ENCODE data around the gene A1BG. TPM values are rescaled to one million over a fixed set of nuclear protein-coding genes. Genes with fewer than 3 reads are reported as not detected.

The A1BG gene
- total and polyA plus RNA-seq, 4 donors, result 521 to 2,157 (median 1,029) TPM

DNA sequence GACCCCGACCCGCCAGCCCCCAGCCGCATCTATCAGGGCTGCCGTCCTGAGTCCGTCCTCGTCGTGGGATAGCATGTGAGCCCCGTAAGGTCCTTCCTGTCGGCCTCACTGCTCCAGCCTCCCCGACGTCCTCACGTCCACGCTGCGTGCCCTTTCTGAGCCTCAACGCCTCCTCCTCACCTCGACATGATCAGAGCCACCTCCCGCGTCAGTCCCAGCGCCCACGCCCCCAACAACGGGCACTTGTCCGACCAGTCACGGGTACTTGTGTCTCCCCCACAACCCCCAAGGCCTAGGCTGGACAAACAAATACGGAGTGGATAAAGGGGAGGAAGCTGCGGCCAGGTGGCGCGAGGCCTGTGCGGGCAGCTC lies 8.6 kb upstream of the A1BG start:
- peak overlapping the region; percentile 66 to 86 for H3K9ac ChIP-seq (ENCODE audit: low read depth in 1 of 2, low read length in 2 of 2)
- TF ChIP-seq EGR1 (IDR thresholded peaks at IDR 0.05; ENCODE audit: low read depth in 2 of 2) (no peak), NR2F2 (IDR thresholded peaks at IDR 0.05) (no peak), FOXA2 (IDR thresholded peaks at IDR 0.05) (no peak), FOXA1 (IDR thresholded peaks at IDR 0.05) (no peak), RAD21 (IDR thresholded peaks at IDR 0.05) (no peak), TAF1 (conservative IDR thresholded peaks at IDR 0.05) (no peak), JUND (IDR thresholded peaks at IDR 0.05) (no peak)
- TF ChIP-seq, protein P1, sequence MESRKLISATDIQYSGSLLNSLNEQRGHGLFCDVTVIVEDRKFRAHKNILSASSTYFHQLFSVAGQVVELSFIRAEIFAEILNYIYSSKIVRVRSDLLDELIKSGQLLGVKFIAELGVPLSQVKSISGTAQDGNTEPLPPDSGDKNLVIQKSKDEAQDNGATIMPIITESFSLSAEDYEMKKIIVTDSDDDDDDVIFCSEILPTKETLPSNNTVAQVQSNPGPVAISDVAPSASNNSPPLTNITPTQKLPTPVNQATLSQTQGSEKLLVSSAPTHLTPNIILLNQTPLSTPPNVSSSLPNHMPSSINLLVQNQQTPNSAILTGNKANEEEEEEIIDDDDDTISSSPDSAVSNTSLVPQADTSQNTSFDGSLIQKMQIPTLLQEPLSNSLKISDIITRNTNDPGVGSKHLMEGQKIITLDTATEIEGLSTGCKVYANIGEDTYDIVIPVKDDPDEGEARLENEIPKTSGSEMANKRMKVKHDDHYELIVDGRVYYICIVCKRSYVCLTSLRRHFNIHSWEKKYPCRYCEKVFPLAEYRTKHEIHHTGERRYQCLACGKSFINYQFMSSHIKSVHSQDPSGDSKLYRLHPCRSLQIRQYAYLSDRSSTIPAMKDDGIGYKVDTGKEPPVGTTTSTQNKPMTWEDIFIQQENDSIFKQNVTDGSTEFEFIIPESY (IDR thresholded peaks at IDR 0.05), result no peak
- TF ChIP-seq, protein P2, sequence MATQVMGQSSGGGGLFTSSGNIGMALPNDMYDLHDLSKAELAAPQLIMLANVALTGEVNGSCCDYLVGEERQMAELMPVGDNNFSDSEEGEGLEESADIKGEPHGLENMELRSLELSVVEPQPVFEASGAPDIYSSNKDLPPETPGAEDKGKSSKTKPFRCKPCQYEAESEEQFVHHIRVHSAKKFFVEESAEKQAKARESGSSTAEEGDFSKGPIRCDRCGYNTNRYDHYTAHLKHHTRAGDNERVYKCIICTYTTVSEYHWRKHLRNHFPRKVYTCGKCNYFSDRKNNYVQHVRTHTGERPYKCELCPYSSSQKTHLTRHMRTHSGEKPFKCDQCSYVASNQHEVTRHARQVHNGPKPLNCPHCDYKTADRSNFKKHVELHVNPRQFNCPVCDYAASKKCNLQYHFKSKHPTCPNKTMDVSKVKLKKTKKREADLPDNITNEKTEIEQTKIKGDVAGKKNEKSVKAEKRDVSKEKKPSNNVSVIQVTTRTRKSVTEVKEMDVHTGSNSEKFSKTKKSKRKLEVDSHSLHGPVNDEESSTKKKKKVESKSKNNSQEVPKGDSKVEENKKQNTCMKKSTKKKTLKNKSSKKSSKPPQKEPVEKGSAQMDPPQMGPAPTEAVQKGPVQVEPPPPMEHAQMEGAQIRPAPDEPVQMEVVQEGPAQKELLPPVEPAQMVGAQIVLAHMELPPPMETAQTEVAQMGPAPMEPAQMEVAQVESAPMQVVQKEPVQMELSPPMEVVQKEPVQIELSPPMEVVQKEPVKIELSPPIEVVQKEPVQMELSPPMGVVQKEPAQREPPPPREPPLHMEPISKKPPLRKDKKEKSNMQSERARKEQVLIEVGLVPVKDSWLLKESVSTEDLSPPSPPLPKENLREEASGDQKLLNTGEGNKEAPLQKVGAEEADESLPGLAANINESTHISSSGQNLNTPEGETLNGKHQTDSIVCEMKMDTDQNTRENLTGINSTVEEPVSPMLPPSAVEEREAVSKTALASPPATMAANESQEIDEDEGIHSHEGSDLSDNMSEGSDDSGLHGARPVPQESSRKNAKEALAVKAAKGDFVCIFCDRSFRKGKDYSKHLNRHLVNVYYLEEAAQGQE (IDR thresholded peaks at IDR 0.05), result no peak
- H3K36me3 ChIP-seq (ENCODE audit: control insufficient read depth in 4 of 4, insufficient read depth in 3 of 4, low read depth in 1 of 4, low read length in 3 of 4), result no peaks in the 10 kb centered on the region
- DNase-seq (ENCODE audit: low spot score), result no peak
- no peaks in the 10 kb centered on the region for H3K9me3 ChIP-seq (ENCODE audit: control insufficient read depth in 4 of 4, low read length in 3 of 4)
- H3K27ac ChIP-seq (ENCODE audit: low read depth in 1 of 2, low read length in 2 of 2), result peak overlapping the region; percentile 88 to 91
- peaks cover 3 to 14% (median 7%) of the 10 kb centered on the region in 4 donors for H3K4me1 ChIP-seq (ENCODE audit: control insufficient read depth in 4 of 4, insufficient read depth in 4 of 4, low read length in 3 of 4)
- peak overlapping the region; percentile 56 to 79 (median 78) for H3K4me3 ChIP-seq (ENCODE audit: low read depth in 1 of 3, low read length in 3 of 3)
- no peaks in the 10 kb centered on the region for H3K27me3 ChIP-seq (ENCODE audit: control insufficient read depth in 4 of 4, insufficient read depth in 4 of 4, low read length in 3 of 4)
- WGBS, result 7% methylated on average over 28 of the region's 28 CpGs

DNA sequence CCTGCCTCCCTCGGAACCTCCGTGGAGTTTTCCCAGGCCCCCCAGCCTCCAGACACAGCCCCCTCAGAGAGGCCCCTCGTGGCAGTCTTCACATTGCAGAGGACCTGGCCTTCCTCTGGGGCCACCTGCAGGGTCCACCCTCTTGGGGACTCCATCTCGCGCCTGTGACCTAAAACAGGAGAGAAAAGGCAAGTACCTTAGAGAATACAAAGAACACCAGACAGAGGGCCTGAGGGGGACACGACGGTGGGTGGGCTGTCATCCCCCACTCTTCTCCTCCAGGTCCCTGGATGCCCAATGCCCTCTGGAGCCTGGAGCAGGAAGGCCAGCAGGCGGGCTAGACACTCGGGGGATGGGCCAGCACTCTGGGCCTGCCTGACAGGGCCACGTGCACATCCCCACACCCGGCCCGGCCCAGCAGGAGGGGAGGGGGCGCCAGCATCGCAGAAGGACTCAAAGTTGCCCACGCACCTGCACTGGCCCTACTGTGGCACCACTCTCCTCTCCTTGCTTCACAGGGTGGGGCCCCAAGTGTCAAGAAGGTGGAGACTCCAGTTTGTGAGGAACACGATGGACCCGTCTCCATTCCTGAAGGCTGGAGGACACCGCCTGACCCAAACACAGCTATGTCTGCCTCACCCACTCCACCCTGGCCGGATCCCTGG lies 4.3 kb upstream of the A1BG start:
- H3K36me3 ChIP-seq (ENCODE audit: control insufficient read depth in 4 of 4, insufficient read depth in 3 of 4, low read depth in 1 of 4, low read length in 3 of 4), result no peaks in the 10 kb centered on the region
- no peak overlapping the region for H3K4me3 ChIP-seq (ENCODE audit: low read depth in 1 of 3, low read length in 3 of 3)
- no peak overlapping the region for H3K27ac ChIP-seq (ENCODE audit: low read depth in 1 of 2, low read length in 2 of 2)
- DNase-seq (ENCODE audit: low spot score), result no peak
- H3K27me3 ChIP-seq (ENCODE audit: control insufficient read depth in 4 of 4, insufficient read depth in 4 of 4, low read length in 3 of 4), result no peaks in the 10 kb centered on the region
- TF ChIP-seq RXRA (IDR thresholded peaks at IDR 0.05) (no peak), HNF4A (conservative IDR thresholded peaks at IDR 0.05) (no peak)
- H3K4me1 ChIP-seq (ENCODE audit: control insufficient read depth in 4 of 4, insufficient read depth in 4 of 4, low read length in 3 of 4), result peaks cover 21 to 48% (median 36%) of the 10 kb centered on the region in 4 donors
- no peaks in the 10 kb centered on the region for H3K9me3 ChIP-seq (ENCODE audit: control insufficient read depth in 4 of 4, low read length in 3 of 4)
- WGBS, result 85% methylated on average over 19 of the region's 19 CpGs
- no peak overlapping the region for H3K9ac ChIP-seq (ENCODE audit: low read depth in 1 of 2, low read length in 2 of 2)

DNA sequence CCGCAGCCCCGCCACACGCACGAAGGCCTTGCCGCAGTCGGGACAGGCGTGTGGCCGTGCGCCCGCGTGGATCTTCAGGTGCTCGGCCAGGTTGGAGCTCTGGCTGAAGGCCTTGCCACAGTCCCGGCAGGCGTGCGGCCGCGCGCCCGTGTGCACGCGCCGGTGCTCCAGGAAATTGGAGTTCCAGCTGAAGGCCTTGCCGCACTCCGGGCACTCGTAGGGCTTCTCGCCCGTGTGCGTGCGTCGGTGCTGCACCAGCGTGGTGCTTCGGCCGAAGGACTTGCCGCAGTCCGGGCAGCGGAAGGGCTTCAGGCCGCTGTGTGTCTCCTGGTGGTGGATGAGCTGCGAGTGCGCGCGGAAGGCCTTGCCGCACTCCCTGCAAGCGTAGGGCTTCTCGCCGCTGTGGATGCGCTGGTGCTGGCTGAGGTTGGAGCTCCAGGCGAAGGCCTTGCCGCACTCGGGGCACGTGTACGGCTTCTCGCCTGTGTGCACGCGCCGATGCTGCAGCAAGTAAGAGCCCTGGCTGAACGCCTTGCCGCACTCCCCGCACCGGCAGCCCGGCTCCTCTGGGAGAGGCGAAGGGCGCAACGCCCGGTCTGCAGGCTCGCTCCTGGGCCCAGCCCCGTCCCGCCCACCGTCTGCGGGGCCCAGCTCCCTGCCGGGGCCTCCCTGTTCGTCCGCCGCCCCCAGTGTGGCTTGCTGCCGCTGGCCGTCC lies 3.6 kb upstream of the A1BG start:
- TF ChIP-seq YY1 (IDR thresholded peaks at IDR 0.05) (no peak), EGR1 (IDR thresholded peaks at IDR 0.05; ENCODE audit: low read depth in 2 of 2) (no peak), RAD21 (IDR thresholded peaks at IDR 0.05) (no peak), SP1 (IDR thresholded peaks at IDR 0.05) (no peak), RXRA (IDR thresholded peaks at IDR 0.05) (no peak), FOXA1 (IDR thresholded peaks at IDR 0.05) (no peak), JUND (IDR thresholded peaks at IDR 0.05) (no peak), HNF4G (IDR thresholded peaks at IDR 0.05) (no peak)
- TF ChIP-seq, protein P3, sequence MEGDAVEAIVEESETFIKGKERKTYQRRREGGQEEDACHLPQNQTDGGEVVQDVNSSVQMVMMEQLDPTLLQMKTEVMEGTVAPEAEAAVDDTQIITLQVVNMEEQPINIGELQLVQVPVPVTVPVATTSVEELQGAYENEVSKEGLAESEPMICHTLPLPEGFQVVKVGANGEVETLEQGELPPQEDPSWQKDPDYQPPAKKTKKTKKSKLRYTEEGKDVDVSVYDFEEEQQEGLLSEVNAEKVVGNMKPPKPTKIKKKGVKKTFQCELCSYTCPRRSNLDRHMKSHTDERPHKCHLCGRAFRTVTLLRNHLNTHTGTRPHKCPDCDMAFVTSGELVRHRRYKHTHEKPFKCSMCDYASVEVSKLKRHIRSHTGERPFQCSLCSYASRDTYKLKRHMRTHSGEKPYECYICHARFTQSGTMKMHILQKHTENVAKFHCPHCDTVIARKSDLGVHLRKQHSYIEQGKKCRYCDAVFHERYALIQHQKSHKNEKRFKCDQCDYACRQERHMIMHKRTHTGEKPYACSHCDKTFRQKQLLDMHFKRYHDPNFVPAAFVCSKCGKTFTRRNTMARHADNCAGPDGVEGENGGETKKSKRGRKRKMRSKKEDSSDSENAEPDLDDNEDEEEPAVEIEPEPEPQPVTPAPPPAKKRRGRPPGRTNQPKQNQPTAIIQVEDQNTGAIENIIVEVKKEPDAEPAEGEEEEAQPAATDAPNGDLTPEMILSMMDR (IDR thresholded peaks at IDR 0.05; ENCODE audit: low read depth, low read length, missing input control), result no peak
- TF ChIP-seq, protein P4, sequence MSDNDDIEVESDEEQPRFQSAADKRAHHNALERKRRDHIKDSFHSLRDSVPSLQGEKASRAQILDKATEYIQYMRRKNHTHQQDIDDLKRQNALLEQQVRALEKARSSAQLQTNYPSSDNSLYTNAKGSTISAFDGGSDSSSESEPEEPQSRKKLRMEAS (IDR thresholded peaks at IDR 0.05), result no peak
- TF ChIP-seq, protein P1 (IDR thresholded peaks at IDR 0.05), result no peak
- Histone ChIP-seq H3K27me3 (ENCODE audit: control insufficient read depth in 4 of 4, insufficient read depth in 4 of 4, low read length in 3 of 4) (no peaks in the 10 kb centered on the region), H3K27ac (ENCODE audit: low read depth in 1 of 2, low read length in 2 of 2) (no peak overlapping the region), H3K4me3 (ENCODE audit: low read depth in 1 of 3, low read length in 3 of 3) (peak overlapping the region in 1 of 3 donors; percentile 13), H3K9ac (ENCODE audit: low read depth in 1 of 2, low read length in 2 of 2) (no peak overlapping the region), H3K9me3 (ENCODE audit: control insufficient read depth in 4 of 4, low read length in 3 of 4) (no peaks in the 10 kb centered on the region), H3K36me3 (ENCODE audit: control insufficient read depth in 4 of 4, insufficient read depth in 3 of 4, low read depth in 1 of 4, low read length in 3 of 4) (no peaks in the 10 kb centered on the region), H3K4me1 (ENCODE audit: control insufficient read depth in 4 of 4, insufficient read depth in 4 of 4, low read length in 3 of 4) (peaks cover 20 to 54% (median 40%) of the 10 kb centered on the region in 4 donors)
- WGBS, result 68% methylated on average over 75 of the region's 75 CpGs
- DNase-seq (ENCODE audit: low spot score), result no peak

All from liver (tissue), 9 donors.